ENCODE data around the gene ETV7.
"Not testable (repeated sequence)": the region's sequence is repeated elsewhere in the genome, so short reads cannot be mapped to it uniquely, and the experiment has no call there.

The ETV7 gene

DNA sequence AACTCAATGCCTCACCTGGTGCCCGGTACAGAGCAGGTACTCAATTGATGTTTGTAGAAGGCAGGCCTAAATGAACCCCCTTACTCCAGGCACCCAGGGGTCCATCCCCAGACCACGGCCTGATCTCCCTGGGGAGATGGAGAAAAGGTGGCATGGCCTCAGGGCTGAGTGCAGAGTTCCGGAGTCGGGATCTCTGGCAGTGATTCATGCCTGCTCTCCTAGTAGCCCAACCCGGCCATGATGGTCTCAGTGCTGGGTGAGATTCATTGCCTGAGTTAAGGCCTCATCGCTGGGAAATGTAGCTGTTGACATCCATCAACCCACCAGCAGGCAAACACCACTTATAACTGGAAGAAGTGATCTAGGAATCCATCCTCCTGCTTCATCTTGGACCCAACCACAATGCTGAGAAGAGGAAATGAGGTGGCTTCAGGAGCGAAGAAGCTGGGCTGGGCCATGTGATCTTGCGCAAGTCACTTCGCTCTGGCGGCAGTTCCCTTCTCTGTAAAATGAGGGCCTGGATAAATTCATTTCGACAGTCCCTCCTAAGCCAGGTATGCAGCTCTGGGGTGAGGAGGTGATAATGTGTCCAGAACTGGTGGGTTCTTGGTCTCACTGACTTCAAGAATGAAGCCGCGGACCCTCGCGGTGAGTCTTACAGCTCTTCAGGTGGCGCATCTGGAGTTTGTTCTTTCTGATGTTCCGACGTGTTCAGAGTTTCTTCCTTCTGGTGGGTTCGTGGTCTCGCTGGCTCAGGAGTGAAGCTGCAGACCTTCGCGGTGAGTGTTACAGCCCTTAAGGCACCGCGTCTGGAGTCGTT is 24.7 kb downstream of the ETV7 start:
- no peak for DNase-seq

DNA sequence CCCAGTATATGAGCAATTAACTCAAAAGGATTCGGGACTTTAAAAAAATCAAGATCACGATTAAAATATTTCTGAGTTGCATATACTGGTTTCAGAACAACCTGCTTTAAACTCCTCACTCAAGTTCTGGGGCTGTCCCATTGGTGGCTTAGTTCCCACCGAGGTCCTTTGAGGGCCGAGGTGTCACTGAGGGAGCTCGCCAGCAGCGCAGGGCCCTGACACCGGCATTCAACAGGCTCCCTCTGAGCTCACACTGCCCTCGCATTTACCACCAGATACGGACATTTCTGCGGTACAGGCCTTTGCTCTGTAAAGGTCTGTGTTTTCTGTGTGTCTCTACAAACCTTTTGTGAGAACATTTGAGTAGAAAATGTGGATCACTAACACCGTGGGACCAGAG is 26.4 kb downstream of the ETV7 start:
- no peak for DNase-seq

DNA sequence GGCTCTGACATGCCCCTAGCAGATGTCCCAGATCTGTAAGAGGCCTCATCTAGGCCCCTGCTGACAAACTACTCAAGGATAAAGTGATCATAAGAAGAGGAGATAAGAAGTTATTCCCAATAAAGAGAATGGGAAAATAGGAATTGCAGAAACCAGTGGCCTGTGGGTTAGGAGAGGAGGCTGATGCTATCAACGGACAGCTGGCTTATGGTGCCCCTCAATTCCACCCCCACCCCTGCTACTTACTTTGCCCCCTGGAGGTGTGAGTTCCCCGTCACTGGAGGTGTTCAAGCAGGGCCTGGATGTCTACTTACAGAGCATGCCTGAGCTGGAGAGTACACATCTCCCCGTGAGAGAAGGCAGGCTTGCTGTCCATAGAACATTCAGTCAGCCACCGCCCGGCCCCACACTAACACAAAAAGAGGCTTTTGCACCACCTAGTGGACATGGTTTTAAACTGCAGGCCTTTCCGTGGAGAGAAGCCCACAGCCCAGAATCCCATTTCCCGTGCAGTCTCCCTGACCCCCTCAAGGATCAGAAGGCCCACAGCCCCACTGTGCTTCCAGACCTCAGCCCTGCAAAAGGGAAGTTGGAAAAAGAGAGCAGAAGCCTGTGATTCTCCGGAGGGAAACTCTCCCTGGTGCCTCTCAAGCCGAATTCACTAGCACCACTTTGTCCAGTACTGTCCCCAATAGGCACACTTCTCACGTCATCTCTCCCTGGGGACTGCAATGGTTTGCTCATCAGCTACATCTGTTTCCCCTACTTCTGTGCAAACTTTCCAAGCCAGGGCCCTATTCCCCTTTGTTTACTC is 27.0 kb downstream of the ETV7 start:
- DNase-seq, result peak; percentile 85

DNA sequence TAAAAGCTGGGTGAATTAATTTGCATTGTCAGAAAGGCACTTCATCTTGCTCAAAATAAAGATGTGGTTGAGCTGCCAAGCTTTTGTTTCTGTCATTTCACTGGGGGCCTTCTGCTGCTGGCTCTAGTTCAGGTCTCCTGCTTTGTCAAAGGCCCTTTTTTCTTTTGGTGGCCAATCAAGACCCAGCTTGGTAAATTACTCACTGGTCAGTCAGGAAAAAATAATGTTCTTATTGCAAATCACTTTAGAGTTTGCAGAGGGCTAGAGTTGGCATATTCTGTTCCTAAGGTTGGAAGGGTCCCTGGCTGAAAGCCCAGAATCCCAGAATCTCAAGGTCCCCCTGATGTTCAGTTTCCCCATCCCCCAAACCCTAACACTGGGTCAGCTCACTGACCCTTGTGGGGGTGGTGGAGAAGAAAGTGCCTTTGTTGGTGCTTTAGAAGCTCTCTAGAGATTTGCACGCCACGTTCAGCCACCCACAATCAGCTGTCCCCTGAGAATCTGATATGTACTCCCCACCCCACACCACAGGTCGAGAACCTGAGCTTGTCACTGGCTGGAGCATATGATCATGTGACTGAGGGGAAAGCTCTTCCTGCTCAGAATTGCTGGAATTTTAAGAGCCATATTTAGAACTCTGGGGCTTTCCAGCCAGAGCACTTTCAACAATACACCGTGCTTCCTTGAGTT is 29.1 kb downstream of the ETV7 start:
- peak; percentile 26 for DNase-seq

DNA sequence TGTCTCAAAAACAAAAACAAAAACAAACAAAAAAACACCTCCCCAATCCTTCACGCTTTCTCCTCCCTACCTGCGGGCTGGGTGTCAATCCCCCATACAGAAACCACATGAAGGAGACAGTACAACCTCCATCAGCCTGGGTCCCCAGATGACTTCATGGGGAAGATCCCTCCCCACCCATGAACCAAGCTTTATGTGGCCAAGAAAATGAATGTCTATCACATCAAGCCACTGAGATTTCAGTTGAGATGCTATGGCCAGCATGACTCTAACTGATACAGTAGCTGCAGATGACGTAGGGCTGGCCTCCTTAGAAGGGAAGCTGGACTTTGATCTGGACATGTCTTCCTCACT is 29.6 kb downstream of the ETV7 start:
- no peak for DNase-seq

DNA sequence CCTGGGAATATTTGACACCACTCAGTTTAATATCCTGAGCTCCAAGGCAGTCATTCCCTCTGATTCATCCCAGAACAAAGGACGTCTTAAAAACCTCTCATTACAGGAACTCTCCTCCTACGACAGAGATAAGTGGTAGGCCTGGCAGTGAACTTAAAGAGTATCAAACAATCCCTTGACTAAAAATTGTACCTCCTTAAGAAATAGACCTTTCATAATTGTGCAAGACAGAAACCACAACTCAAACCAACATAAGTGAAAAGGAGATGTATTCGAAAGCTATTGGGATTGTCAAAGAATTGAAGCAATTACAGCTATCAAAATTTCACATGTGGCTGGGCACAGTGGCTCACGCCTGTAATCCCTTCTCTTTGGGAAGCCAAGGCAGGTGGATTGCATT is 31.6 kb downstream of the ETV7 start:
- no peak for DNase-seq

DNA sequence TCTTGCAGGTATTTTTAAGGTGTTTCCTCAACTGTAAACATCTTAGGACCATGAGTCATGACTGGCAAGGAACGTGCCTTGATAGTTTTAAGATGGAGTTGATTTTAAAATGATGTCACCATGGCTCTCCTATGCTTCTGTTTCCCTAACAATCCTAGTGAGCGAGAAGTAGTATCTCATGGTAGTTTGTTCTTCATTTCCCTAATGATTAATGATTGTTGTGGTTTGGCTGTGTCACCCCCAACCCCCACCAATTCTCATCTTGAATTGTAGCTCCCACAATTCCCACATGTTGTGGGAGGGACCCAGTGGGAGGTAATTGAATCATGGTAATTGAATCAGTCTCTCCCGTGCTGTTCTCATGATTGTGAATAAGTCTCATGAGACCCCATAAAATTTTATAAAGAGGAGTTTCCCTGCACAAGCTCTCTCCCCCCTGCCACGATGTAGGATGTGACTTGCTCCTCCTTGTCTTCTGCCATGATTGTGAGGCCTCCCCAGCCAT is 34.0 kb downstream of the ETV7 start:
- no peak for DNase-seq

DNA sequence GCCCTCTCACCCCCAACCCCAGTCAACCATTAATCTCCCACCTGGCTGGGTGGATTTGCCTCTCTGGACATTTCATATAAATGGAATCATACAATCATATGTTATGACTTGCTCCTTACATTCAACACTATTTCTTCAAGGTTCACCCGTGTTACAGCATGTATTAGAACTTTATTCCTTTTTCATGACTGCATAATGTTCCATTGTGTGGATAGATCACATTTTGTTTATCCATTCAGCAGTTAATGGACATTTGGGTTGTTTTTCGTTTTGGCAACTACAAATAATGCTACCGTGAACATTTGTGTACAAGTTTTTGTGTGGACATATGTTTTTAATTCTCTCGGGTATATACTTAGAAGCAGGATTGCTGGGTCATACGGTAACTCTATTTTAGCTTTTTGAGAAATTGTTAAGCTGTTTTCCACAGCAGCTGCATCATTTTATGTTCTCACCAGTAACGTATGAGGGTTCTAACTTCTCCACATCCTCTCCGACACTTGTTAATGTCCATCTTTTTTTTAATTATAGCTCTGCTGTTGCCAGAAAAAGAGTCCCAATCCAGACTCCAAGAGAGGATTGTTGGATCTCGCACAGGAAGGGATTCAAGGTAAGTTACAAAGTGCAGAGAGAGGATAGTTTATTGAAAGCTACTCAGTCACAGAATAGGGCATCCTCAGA is 34.9 kb downstream of the ETV7 start:
- no peak for DNase-seq

DNA sequence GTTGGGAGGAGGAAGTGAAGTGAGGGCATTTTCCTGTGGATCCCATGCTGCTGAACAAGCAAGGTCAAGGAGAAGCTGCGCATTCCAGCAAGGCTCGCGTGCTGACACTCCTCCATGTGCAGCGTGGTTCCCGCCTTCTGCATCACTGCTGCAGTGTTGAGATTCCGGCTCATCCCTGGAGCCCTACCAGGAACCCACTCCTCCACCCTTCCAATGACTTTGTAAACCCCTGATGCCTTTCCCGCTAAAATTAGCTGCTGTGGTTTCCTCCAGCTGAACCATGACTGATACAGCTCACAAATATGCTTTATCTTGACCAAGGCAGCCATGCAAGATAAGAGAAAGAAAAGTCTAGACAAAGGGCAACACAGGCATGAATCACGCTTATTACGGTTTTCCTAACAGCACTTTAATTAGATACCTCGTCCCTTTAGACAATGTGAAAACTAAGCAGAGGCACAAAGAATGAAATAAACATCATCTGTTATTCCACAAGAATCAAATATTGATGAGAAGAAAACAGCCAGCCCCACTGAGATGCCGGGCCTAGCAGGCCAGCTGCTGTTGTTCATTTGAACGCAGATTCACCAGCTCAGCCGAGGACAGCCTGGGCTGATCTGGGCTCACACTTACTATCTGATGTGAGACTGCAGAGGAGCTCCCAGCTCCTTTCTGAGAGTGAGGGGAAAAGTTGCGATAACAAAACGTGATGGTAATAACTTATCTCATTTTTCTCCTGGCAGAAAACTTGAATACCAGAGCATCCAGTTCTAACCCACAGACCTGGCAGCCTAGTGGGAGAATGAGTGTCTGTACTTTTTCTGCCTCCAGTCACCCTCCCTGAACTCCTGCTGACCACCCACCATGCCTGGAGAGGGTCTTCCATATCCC is 36.5 kb downstream of the ETV7 start:
- no peak for DNase-seq

DNA sequence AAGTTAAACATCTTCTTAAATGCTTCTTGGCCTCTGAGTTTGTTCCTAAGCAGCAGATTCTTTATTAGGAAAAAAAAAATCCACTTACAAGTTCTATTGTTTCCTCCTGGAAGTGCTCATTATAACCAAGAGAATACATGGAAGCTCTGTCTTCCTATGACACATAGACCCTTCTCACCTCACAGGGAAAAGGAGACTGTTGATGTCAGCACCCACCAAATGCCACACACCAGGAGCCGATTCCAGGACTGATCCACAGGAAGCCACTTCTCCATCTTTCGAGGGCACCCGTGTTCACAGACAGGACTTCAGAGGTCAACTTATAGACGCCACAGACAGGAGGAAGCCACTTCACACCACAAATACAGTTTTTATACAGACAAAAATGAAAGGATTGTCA is 37.4 kb downstream of the ETV7 start:
- DNase-seq, result no peak

DNA sequence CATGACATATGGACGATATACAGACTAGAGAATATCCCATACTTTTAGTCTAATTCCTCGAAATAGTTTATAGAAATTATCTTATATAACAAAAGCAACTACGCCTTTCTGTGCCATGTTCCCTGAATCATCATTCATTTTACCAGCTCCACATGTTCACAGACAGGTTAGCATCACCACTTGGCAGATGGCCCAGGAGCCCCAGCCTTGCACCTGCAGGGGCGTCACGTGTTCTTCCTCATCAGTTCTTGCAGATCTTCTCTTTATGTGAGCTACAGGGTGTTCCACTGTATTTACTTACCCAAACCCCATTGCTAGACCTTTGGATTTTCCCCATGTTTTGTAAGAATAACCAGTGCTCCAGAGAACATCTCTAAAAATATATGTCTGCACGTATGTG is 38.2 kb downstream of the ETV7 start:
- peak; percentile 97 for DNase-seq

DNA sequence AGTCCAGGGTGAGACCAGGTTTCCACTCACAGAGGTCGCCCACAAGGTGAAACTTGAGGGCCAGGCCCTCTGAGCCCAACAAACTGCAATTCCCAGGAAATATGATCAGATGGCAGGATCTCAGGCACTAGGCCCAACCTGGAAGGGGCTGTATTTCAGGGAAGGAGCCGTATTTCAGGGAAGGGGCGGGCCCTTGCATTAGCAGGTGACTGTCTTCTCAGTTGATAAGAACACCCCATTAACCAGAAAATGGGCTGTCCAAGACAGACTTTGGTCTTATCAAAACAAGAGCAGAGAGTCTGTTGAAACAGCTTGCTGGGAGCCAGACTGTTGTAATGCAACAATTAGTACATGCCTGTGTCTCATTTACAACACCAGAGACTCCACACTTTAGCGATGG is 39.8 kb downstream of the ETV7 start:
- DNase-seq, result no peak

DNA sequence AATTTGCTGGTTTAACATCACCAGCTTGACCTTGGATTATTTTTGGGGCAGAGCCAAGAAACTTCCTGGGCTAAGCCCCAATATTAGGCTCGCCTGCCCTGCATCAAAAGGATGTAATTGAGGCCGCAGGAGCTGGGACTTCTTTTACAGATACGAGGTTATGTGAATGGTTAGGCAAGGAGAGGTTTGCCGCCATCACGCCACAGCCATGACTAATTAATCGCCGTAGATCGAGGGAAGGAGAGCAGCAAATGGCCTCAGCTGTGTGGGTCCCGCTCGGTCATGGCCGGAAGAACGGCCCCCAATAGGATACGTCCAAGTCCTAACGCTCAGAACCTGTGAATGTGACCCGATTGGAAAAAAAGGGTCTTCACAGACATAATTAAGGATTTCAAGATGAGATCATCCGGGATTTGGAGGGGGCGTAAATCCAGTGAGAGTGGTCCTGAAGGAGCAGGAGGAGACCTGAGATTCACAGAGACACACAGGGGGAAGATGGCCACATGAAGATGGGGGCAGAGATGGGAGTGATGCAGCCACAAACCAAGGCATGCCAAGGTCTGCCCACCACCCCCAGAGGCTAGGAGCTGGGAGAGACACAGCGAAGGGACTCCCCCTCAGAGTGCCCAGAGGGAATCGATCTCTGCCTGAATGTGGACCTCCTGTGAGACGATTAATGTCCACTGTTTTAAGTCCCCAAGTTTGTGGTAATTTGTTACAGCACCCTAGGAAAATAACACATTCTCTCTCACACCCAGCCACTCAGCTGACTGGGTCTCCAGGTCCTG is 40.8 kb downstream of the ETV7 start:
- no peak for DNase-seq

DNA sequence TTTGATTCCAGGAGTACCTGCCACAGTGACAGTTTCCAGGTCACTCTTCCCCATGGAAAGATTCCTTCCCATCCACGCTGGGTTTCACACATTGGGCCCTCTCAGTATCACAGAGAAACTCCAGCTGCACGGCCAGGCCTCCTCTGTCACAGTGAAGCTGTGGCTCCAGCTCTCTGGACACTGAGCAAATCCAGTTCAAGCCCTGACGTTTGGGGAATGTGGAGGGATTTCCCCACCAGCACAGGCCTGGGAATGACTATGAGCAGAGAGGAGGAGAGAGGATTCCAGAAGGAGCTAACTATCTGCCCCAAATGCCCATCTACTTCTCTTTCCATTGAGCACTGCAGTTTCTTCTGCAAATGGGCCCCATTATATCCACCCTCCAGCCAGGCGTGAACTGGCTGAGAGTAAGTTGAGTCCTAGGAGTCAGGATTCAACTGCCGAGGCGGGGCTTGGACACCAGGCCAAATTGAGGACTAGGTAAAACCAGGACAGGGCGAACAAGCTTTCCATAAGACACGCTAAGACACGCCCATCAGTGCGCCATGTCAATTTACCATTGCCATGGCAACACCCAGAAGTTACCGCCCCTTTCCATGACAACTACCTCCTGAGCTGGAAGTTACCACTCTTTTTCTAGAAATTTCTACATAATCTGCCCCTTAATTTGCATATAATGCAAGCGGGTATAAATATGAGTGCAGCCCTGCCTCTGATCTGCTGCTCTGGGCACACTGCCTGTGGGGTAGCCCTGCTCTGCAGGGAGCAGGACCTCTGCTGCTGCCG is 41.6 kb downstream of the ETV7 start:
- DNase-seq, result no peak

DNA sequence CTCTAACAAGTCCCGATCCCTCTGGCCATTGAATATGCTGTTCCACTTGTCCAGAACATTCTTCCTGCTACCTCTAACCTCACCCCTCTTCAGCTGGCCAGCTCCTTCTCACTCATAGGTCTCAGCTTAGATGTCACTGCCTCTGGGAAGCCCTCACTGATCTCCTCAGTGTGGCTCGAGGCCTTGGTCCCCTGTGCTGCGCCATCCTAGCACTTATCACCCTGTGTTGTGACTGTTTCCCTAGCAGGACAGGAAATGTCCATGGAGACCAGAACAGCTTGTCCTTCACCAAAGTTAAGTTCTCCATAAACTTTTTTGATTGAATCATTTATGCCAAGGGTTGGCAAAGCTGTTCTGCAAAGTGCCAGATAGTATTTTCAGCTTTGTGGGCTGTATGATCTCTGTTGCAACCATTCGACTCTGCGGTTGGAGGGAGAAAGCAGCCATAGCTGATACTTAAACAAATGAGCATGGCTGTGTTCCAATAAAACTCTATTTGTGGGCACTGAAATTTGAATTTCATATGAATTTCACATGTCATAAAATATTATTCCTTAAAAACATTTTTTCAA is 44.3 kb downstream of the ETV7 start:
- no peak for DNase-seq

DNA sequence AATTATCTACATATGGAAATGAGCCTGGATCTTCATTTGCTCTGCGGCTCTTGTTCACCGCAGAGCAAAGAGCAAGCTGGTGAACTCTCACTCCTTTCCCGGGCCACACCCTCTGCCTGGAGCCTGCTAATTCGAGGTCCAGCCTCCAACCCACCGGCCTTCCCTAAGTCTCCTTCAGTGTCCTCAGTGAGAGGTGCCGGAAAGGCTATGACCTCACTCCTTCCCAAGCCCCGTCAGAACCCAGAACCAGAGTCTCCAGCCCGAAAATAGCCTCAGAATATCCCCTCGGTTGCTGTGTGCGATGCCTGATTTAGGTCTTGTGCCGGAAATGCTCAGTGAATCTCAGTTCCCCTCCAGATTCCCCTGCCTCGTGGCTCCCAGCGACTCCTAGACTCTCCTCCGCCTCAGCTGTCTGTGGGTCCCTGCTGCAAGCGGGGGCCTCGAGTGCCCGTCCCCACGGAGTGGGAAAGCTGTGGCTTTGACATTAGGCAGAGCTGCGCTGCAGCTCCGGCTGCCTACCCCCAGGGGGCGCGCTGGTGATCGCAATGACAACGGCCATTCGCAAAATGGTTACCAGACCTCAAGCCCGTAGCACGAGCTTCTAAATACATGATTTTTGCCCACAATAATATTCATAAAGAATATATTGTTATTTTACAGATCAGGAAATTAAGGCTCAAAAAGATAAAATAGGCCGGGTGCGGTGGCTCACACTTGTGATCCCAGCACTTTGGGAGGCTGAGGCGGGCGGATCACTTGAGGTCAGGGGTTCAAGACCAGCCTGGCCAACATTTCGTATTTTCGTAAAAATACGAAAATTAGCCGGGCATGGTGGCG is 46.6 kb downstream of the ETV7 start:
- DNase-seq, result peak; percentile 12

DNA sequence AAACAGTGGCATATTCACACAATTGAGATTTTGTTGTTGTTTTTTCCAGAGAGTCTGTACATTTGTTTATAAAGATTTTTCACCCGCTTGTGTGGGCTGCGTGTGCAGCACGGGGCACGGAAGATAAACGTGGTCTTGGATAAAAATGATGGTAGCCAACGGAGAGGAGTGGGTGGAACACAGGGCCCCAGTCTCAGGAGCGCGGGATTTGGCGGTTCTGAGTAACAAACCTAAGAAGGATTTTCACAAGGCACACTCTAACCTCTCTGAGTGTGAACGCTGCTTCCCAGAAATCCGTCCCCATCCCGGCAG is 47.2 kb downstream of the ETV7 start:
- DNase-seq, result no peak

DNA sequence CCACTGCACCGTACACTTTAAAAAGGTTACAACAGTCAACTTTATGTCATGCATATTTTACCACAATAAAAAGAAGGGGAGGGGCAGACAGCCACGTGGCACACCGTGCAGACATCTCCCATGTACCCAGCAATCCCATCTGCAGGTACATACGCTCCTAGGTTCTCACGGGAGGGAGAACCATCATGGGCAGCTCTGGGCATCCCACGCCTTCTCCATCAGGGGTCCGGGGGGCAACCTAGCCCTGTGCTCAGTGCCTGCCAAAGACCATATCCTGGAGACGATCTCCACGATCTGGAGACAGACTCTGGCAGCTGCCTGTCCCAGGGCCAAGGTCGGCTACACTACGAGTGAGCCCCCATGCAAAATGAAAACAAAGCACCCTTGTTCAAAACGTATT is 48.3 kb downstream of the ETV7 start:
- DNase-seq, result no peak

DNA sequence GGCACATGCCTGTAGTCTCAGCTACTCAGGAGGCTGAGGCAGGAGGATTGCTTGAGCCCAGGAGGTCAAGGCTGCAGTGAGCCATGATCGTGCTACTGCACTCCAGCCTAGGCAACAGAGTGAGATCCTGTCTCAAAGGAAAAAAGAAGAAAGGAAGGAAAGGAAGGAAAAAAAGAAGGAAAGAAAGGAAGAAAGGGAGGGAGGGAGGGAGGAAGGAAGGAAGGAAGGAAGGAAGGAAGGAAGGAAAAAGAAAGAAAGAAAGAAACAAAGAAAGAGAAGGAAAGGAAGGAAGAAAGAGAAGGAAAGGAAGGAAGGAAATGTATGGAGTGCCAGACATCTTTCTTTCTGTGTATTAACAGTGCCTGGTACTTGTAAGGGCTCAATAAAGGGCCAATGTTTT is 49.2 kb downstream of the ETV7 start:
- not testable (repeated sequence) for DNase-seq
